Glomerular visceral epithelial cell (primary cell): ENCODE data around the gene GPR148.
"Not testable (repeated sequence)": the region's sequence is repeated elsewhere in the genome, so short reads cannot be mapped to it uniquely, and the experiment has no call there.

Experiments
- DNase-seq: peaks from one replicate; pipeline ENCODE4 v3.0.0-alpha.2; 2016; ENCODE audit errors: extremely low spot score

The GPR148 gene, protein sequence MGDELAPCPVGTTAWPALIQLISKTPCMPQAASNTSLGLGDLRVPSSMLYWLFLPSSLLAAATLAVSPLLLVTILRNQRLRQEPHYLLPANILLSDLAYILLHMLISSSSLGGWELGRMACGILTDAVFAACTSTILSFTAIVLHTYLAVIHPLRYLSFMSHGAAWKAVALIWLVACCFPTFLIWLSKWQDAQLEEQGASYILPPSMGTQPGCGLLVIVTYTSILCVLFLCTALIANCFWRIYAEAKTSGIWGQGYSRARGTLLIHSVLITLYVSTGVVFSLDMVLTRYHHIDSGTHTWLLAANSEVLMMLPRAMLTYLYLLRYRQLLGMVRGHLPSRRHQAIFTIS

GRCh38 chr2:130728549-130729316, at the start of gene GPR148:
Gene GPR148, plus strand, starts transcription at chr2:130729070. Its CDS starts 82 bp downstream, at chr2:130729152.
- no peak for DNase-seq

- DNase-seq: not testable (repeated sequence)
Measured at GRCh38 chr2:130692041-130692770, 36.7 kb upstream of the GPR148 start.

- peak; percentile 4 for DNase-seq
Measured at GRCh38 chr2:130693474-130693873, 35.4 kb upstream of the GPR148 start.

- DNase-seq: not testable (repeated sequence)
Measured at GRCh38 chr2:130703250-130703649, 25.6 kb upstream of the GPR148 start.

DNA sequence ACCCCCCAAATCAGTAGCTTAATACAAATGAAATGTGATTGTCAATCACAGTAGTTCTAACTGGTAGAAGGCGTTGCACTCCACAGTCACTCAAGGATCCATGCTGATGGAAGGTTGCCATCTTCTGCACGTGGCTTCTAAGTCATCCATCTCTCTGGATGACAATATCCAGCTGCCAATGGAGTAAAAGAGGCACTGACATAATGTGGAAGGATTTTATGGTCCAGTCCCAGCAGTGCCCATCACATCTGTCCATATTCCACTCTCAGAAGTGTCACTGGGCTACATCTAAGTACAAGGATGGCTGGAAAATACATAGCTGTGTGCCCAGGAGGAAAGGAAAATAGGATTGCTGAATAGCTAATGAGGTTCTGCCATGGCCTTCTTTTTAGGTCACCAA, 14.1 kb upstream of the GPR148 start:
- not testable (repeated sequence) for DNase-seq

- DNase-seq: no peak
Measured at GRCh38 chr2:130720036-130720435, 8.8 kb upstream of the GPR148 start.

GRCh38 chr2:130720528-130720927, 8.3 kb upstream of the GPR148 start:
- DNase-seq: no peak

GRCh38 chr2:130724455-130724854, 4.4 kb upstream of the GPR148 start:
- DNase-seq: no peak

GRCh38 chr2:130726614-130727180, 2.2 kb upstream of the GPR148 start:
- no peak for DNase-seq

DNA sequence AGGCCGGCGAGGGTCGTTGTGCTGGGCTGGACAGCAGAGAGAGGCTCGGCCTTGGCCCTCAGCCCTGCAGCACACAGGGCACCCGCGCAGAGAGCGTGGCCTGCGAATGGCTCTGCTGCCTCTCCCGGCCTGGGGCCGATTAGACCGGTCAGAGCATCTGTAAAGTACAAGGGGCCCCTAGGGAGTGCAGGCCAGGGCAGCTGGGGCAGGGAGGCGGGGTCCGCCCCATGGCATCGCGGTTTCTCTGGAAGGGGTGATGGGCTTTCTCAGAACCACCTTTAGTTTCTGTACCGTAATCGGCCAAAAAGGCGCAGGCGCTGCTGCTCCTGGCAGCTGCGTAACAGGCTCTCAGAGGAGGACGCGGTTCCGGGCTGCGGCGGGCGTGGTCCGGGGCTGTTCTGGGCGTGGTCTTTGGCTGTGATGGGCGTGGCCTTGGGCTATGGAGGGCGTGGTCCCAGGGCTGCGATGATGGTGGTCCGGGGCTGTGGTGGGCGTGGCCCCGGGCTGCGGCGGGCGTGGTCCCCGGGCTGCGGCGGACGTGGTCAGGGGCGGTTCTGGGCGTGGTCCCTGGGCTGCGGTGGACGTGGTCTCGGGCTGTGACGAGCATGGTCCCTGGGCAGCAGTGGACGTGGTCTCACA, 1.5 kb upstream of the GPR148 start:
- peak; percentile 58 for DNase-seq

DNA sequence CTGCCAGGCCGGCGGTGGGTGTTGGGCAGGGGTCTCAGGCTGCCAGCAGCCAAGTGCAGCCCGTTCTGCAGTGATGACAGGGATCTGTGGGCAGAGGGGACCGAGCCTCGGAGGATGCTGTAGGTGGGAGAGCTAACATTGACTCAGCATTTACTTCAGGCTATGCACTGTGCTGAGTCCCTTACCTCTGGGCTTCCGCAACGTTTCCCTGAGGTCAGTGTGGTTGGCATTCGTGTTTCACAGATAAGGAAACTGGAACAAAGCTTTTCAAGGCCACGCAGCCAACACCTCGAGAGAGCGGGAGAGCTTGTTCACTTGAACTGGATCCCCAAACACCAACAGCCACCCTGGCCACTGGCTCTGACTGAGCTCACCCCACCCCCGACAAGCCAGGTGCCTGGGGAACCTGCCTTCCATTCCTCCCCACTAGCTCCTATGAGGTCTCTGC, 839 bp upstream of the GPR148 start:
- no peak for DNase-seq

DNA sequence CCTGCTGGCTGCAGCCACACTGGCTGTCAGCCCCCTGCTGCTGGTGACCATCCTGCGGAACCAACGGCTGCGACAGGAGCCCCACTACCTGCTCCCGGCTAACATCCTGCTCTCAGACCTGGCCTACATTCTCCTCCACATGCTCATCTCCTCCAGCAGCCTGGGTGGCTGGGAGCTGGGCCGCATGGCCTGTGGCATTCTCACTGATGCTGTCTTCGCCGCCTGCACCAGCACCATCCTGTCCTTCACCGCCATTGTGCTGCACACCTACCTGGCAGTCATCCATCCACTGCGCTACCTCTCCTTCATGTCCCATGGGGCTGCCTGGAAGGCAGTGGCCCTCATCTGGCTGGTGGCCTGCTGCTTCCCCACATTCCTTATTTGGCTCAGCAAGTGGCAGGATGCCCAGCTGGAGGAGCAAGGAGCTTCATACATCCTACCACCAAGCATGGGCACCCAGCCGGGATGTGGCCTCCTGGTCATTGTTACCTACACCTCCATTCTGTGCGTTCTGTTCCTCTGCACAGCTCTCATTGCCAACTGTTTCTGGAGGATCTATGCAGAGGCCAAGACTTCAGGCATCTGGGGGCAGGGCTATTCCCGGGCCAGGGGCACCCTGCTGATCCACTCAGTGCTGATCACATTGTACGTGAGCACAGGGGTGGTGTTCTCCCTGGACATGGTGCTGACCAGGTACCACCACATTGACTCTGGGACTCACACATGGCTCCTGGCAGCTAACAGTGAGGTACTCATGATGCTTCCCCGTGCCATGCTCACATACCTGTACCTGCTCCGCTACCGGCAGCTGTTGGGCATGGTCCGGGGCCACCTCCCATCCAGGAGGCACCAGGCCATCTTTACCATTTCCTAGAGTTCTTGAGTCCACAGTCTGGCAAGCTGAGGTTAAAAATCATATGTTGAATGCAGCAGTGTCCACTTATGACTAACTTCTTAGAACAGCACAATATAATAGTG, 741 bp downstream of the GPR148 start:
- DNase-seq: no peak

DNA sequence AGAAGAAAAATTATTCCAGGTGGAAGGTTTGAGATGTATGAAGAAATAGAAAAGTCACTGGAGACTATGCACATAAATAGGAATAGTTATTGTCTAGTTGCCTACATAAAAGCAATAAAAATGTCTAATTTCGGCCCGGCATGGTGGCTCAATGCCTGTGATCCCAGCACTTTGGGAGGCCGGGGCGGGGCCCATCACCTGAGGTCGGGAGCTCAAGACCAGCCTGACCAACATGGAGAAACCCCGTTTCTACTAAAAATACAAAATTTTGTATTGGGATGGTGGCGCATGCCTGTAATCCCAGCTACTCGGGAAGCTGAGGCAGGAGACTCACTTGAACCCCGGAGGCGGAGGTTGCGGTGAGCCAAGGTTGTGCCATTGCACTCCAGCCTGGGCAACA, 3.4 kb downstream of the GPR148 start:
- not testable (repeated sequence) for DNase-seq

- DNase-seq: no peak
Measured at GRCh38 chr2:130735200-130735599, 6.3 kb downstream of the GPR148 start.

DNA sequence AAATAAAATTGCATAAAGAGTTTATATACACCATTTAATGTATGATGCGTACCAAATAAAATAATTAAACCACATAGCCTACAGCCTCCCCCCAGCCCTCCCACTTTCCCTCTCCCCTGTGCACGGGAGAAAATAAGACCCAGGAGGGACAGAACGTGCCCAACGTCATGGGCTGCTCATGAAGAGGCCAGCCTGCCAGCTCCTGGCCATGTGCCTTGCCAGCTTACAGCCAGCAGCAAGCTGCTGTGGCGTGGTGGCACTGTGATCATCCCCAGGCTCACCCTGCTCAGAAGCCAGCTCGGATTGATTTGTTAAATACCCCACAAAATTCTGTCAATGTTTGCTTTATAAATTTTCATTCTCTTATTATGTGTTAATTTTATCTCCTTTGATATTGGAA, 7.6 kb downstream of the GPR148 start:
- DNase-seq: no peak

GRCh38 chr2:130737592-130737991, 8.7 kb downstream of the GPR148 start:
- no peak for DNase-seq

GRCh38 chr2:130740671-130741070, 11.8 kb downstream of the GPR148 start:
- DNase-seq: no peak

GRCh38 chr2:130743278-130743677, 14.4 kb downstream of the GPR148 start:
- no peak for DNase-seq

DNA sequence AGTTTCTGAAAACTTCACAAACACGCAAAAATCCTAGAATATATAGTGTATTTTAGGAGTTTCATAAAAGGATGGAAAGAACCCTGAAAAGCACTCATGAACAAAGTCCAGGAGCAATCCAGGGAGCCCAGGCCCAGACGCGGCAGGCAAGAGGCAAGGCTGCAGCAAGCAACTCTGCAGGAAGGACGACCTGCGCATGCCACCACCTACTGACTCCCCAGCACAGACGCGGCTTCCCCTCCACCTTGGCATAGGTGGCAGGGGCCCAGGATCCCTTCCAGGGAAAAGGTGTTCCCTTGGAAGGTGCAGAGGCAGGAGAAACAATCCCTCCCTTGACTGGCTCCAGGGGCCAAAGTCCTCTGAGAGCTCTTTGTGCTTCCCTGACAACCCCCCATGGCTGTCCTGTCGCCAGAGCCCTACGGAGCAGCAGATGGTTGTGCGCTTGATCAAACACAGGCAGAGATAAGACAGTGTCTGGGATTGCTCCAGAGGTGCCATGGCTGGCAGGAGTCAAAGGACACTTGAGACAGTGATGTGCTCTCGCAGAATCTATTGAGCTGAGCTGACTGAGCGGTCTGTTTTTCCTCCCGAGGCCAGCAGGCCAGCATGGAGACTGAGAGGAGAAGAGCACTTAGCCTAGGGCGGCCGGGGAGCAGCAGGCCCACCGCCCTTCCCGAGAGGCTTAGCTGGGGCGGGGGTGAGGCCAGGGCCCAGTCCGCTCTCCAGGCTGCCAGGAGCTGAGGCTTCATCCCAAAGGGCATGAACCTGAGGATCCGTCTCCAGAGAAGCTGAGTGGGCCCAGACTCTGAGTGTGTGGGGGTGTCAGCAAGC, 15.6 kb downstream of the GPR148 start:
- DNase-seq: no peak
